GM23248 (cell line): ENCODE measurements around the gene NOTCH3.

Experiments used
- EZH2 ChIP-seq: fragments of 200-600 bp; sonication (generic); IDR thresholded peaks from 2 replicates; pipeline ENCODE4 v1.6.1; 2018; ENCODE audit warnings: antibody characterized with exemption, mild to moderate bottlenecking; ENCODE audit not compliant: insufficient read depth, poor library complexity, severe bottlenecking
- EZH2phosphoT487 ChIP-seq: fragments of 200-600 bp; sonication (generic); IDR thresholded peaks from 2 replicates; pipeline ENCODE4 v1.6.1; 2018; ENCODE audit warnings: antibody characterized with exemption, moderate library complexity, mild to moderate bottlenecking, low read depth; ENCODE audit not compliant: insufficient read depth

DNA sequence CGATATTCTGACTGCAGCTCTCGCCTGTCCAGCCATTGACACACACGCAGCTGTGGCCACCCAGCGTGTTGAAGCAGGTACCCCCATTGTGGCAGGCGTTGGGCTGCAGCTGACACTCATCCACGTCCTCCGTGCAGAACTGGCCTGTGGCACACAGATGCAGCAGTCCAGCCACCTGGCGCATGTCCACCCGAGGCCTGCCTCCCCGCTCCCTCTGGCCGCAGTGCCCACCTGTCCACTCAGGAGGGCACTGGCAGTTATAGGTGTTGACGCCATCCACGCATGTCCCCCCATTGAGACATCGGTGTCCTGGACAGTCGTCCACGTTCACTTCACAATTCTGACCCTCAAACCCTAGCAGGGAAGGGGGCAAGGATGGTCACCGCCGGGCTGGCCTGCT lies 9.3 kb downstream of the NOTCH3 start:
- TF ChIP-seq EZH2, result no peak
- TF ChIP-seq EZH2phosphoT487, result no peak
